Measurements from ENCODE around the gene PPP2R2B.
A peak's percentile ranks its signal among the peaks of the same experiment; 100 is the strongest.

The PPP2R2B gene

GRCh38 chr5:146827901-146828300, 50.7 kb downstream of the PPP2R2B start:
- DNase-seq (ENCODE audit: low spot score): no peak

- peak; percentile 6 for DNase-seq (ENCODE audit: low spot score)
These were observed 53.5 kb downstream of the PPP2R2B start for GRCh38 chr5:146825033-146825432.

- no peak for DNase-seq (ENCODE audit: low spot score)
These were observed 56.8 kb downstream of the PPP2R2B start for GRCh38 chr5:146821732-146822131.

GRCh38 chr5:146820987-146821386, 57.6 kb downstream of the PPP2R2B start:
- DNase-seq (ENCODE audit: low spot score): no peak

GRCh38 chr5:146818822-146819221, 59.7 kb downstream of the PPP2R2B start:
- no peak for DNase-seq (ENCODE audit: low spot score)

- DNase-seq (ENCODE audit: low spot score): no peak
These were observed 60.6 kb downstream of the PPP2R2B start for GRCh38 chr5:146817973-146818372.

- no peak for DNase-seq (ENCODE audit: low spot score)
These were observed 61.7 kb downstream of the PPP2R2B start for GRCh38 chr5:146816775-146817387.

- DNase-seq (ENCODE audit: low spot score): no peak
These were observed 63.1 kb downstream of the PPP2R2B start for GRCh38 chr5:146815411-146815810.

- no peak for DNase-seq (ENCODE audit: low spot score)
These were observed 65.0 kb downstream of the PPP2R2B start for GRCh38 chr5:146813346-146814157.

GRCh38 chr5:146805081-146805480, 73.5 kb downstream of the PPP2R2B start:
- DNase-seq (ENCODE audit: low spot score): no peak

GRCh38 chr5:146802945-146803522, 75.5 kb downstream of the PPP2R2B start:
- no peak for DNase-seq (ENCODE audit: low spot score)

GRCh38 chr5:146799671-146800070, 78.9 kb downstream of the PPP2R2B start:
- DNase-seq (ENCODE audit: low spot score): no peak

GRCh38 chr5:146799231-146799630, 79.3 kb downstream of the PPP2R2B start:
- DNase-seq (ENCODE audit: low spot score): no peak

GRCh38 chr5:146797658-146798057, 80.9 kb downstream of the PPP2R2B start:
- no peak for DNase-seq (ENCODE audit: low spot score)

GRCh38 chr5:146796911-146797310, 81.6 kb downstream of the PPP2R2B start:
- no peak for DNase-seq (ENCODE audit: low spot score)

- DNase-seq (ENCODE audit: low spot score): no peak
These were observed 82.4 kb downstream of the PPP2R2B start for GRCh38 chr5:146796144-146796543.

- no peak for DNase-seq (ENCODE audit: low spot score)
These were observed 84.1 kb downstream of the PPP2R2B start for GRCh38 chr5:146794326-146795029.

GRCh38 chr5:146793709-146794108, 84.8 kb downstream of the PPP2R2B start:
- no peak for DNase-seq (ENCODE audit: low spot score)

- no peak for DNase-seq (ENCODE audit: low spot score)
These were observed 87.1 kb downstream of the PPP2R2B start for GRCh38 chr5:146791471-146791870.

- DNase-seq (ENCODE audit: low spot score): no peak
These were observed 88.6 kb downstream of the PPP2R2B start for GRCh38 chr5:146789712-146790653.

- DNase-seq (ENCODE audit: low spot score): no peak
These were observed 89.7 kb downstream of the PPP2R2B start for GRCh38 chr5:146788898-146789297.

GRCh38 chr5:146785065-146785464, 93.5 kb downstream of the PPP2R2B start:
- no peak for DNase-seq (ENCODE audit: low spot score)

All from GM03348 (cell line).